ENCODE measurements around the gene ADCK1.
"Not testable (repeated sequence)": the region's sequence is repeated elsewhere in the genome, so short reads cannot be mapped to it uniquely, and the experiment has no call there.

The ADCK1 gene

DNA sequence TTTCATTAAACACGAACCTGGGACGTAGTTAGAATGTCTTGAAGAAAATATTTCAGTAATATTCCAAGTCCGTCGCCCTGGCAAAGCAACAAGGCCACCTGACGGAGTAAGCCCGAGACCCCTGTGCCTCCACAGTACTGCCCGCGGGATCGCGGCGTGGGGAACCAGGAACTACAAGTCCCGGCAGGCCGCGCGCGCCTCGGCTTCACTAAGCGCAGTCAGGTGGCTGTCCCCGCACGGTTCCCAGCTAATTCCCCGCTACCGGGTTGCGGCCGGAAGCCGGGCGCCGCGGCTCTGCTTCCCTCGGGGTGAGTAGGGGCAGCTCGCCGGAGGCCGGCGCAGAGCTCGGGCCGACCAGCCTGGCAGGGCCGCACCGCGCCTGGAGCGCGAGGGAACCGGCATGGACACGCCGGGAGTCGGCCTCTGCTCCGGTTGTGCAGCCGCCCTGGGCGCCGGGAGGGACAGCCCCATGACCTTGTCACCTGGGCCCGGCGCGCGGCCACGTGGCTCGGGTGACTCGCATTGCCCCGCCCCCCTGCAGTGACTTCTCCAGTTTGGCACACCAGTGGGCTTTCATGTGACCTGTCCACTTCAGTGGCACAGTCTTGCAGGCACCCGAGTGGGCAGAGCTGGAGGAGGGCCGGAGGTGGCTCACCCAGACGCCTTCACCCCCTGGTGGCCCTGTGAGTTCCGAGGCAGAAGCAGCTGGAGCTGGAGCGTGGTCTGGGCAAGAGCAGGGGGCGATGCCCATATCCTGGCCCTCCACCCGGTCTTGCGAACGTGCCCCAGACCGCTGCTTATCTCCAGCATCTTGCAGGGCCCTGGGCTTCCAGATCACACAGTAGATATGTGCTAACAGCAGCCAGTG is at the start of gene ADCK1:
Gene ADCK1 (plus strand): TSS at position 247 of the 868 bp plus-strand sequence. CDS start 18,870 bp downstream, outside the sequence.
- Histone ChIP-seq H3K9ac (ENCODE audit: low read length) (peak within 1 kb of the TSS; percentile 88), H3K4me1 (ENCODE audit: control insufficient read depth, insufficient read depth, low read length) (peaks cover 6% of the 10 kb centered on the region)

DNA sequence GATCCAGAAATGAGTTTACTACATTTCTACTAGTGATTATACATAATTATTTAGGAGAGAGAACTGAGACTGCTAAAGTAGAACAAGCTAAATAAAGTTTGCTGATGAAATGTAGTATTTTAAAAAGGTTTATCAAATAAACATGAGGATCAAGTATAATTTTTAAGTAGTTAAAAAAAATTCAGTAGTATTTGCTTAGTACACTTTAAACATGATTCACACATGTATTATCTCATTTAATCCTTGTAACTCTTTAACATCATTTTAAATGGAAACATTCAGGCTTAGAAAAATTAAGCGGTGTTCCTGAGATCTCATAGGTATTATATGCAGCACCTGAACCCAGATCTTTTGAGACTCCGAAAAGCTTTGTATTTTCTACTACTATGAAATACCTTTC is 47.6 kb upstream of the ADCK1 start:
- Histone ChIP-seq H3K27me3 (ENCODE audit: control insufficient read depth, insufficient read depth, low read length) (no peaks in the 10 kb centered on the region), H3K4me1 (ENCODE audit: control insufficient read depth, insufficient read depth, low read length) (no peaks in the 10 kb centered on the region), H3K9ac (ENCODE audit: low read length) (no peak overlapping the region), H3K4me3 (ENCODE audit: low read length) (no peak overlapping the region), H3K9me3 (ENCODE audit: control insufficient read depth, low read length) (no peaks in the 10 kb centered on the region), H3K36me3 (ENCODE audit: control insufficient read depth, insufficient read depth, low read length) (peaks cover 5% of the 10 kb centered on the region)

More for the DNA sequence above, at the start of gene ADCK1:
- no peaks in the 10 kb centered on the region for H3K36me3 ChIP-seq (ENCODE audit: control insufficient read depth, insufficient read depth, low read length)
- peak within 1 kb of the TSS; percentile 96 for H3K4me3 ChIP-seq (ENCODE audit: low read length)
- no peaks in the 10 kb centered on the region for H3K9me3 ChIP-seq (ENCODE audit: control insufficient read depth, low read length)
- H3K27me3 ChIP-seq (ENCODE audit: control insufficient read depth, insufficient read depth, low read length), result no peaks in the 10 kb centered on the region

GRCh38 chr14:77752799-77753516 is 47.0 kb upstream of the ADCK1 start:
- H3K4me1 ChIP-seq (ENCODE audit: control insufficient read depth, insufficient read depth, low read length), result no peaks in the 10 kb centered on the region
- H3K27me3 ChIP-seq (ENCODE audit: control insufficient read depth, insufficient read depth, low read length), result no peaks in the 10 kb centered on the region
- peaks cover 5% of the 10 kb centered on the region for H3K36me3 ChIP-seq (ENCODE audit: control insufficient read depth, insufficient read depth, low read length)
- H3K4me3 ChIP-seq (ENCODE audit: low read length), result no peak overlapping the region
- no peak overlapping the region for H3K9ac ChIP-seq (ENCODE audit: low read length)
- H3K9me3 ChIP-seq (ENCODE audit: control insufficient read depth, low read length), result no peaks in the 10 kb centered on the region

DNA sequence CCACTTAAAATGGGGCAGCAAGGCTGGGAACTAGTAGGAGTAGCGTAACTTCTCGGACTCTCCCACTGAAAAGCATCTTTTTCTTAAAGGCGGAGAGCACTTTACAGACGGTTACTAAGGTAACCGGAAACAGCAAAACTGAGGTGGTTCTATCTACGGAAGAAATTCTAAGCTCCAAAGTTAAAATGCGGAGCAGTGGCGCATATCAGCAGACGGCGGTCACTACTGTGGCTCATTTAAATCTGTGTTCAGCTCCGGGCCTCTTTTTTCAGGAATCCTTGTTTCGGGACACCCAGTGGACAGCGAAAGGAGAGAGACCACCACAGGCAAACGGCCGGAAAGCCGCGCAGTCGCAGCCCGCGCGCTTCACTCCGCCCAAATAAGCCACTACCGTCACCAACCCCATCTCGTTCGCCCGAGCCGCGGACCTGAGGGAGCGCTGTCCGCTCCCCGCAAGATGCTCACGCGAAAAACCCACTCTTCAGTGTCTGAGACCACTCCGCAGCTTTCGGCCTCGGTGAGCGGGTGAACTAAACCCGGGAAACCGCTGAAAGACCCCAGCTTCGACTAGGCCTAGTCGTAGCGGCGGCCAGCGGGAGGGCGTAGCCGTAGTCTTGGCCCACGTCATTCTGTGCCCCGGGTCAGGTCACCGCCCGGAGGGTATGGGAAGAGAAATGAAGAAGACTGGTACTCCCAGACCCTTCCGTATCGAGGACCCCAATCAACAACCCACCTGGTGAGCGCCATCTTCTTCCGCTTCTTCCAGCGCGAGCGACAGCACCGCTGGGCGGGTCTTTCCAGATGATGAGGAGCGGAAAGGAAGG is 39.3 kb upstream of the ADCK1 start, which contains the start of gene SNW1:
Gene SNW1 (minus strand): TSS at position 776 of the 824 bp plus-strand sequence. CDS start 29 bp downstream, at position 747.
- Histone ChIP-seq H3K4me1 (ENCODE audit: control insufficient read depth, insufficient read depth, low read length) (no peaks in the 10 kb centered on the region), H3K27me3 (ENCODE audit: control insufficient read depth, insufficient read depth, low read length) (no peaks in the 10 kb centered on the region), H3K9ac (ENCODE audit: low read length) (peak within 1 kb of the TSS; percentile 98), H3K36me3 (ENCODE audit: control insufficient read depth, insufficient read depth, low read length) (no peaks in the 10 kb centered on the region), H3K4me3 (ENCODE audit: low read length) (peak within 1 kb of the TSS; percentile 87), H3K9me3 (ENCODE audit: control insufficient read depth, low read length) (no peaks in the 10 kb centered on the region)

GRCh38 chr14:77761205-77761931 is 38.5 kb upstream of the ADCK1 start:
- no peaks in the 10 kb centered on the region for H3K9me3 ChIP-seq (ENCODE audit: control insufficient read depth, low read length)
- H3K36me3 ChIP-seq (ENCODE audit: control insufficient read depth, insufficient read depth, low read length), result no peaks in the 10 kb centered on the region
- peak overlapping the region; percentile 98 for H3K9ac ChIP-seq (ENCODE audit: low read length)
- no peaks in the 10 kb centered on the region for H3K27me3 ChIP-seq (ENCODE audit: control insufficient read depth, insufficient read depth, low read length)
- peak overlapping the region; percentile 87 for H3K4me3 ChIP-seq (ENCODE audit: low read length)
- H3K4me1 ChIP-seq (ENCODE audit: control insufficient read depth, insufficient read depth, low read length), result no peaks in the 10 kb centered on the region

- Histone ChIP-seq H3K9ac (ENCODE audit: low read length) (no peak overlapping the region), H3K4me3 (ENCODE audit: low read length) (no peak overlapping the region), H3K9me3 (ENCODE audit: control insufficient read depth, low read length) (no peaks in the 10 kb centered on the region), H3K4me1 (ENCODE audit: control insufficient read depth, insufficient read depth, low read length) (no peaks in the 10 kb centered on the region), H3K36me3 (ENCODE audit: control insufficient read depth, insufficient read depth, low read length) (no peaks in the 10 kb centered on the region), H3K27me3 (ENCODE audit: control insufficient read depth, insufficient read depth, low read length) (no peaks in the 10 kb centered on the region)
These were observed 36.6 kb upstream of the ADCK1 start for GRCh38 chr14:77763316-77763715.

DNA sequence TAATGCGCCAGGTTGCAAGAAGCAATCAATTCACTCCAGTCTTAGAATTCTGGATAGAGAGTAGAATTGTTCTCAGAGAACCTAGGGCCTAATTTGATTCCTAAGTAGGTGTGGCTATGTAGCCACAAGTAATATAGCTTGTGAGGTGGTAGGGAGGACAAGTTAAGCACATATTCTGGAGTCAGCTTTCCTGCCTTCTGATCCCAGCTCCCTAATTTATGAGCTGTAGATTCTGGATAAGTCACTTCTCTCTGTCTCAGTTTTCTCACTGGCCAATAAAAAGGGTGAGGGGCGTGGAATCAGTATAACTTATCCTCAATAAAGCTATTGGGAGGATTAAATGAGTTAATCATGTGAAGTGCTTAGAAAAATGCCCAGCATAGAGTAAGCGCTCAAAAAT is 35.9 kb upstream of the ADCK1 start:
- Histone ChIP-seq H3K36me3 (ENCODE audit: control insufficient read depth, insufficient read depth, low read length) (no peaks in the 10 kb centered on the region), H3K9ac (ENCODE audit: low read length) (no peak overlapping the region), H3K4me1 (ENCODE audit: control insufficient read depth, insufficient read depth, low read length) (peaks cover 4% of the 10 kb centered on the region), H3K4me3 (ENCODE audit: low read length) (no peak overlapping the region), H3K9me3 (ENCODE audit: control insufficient read depth, low read length) (no peaks in the 10 kb centered on the region), H3K27me3 (ENCODE audit: control insufficient read depth, insufficient read depth, low read length) (no peaks in the 10 kb centered on the region)

GRCh38 chr14:77768442-77769069 is 31.4 kb upstream of the ADCK1 start:
- H3K4me1 ChIP-seq (ENCODE audit: control insufficient read depth, insufficient read depth, low read length); H3K9me3 ChIP-seq (ENCODE audit: control insufficient read depth, low read length); H3K4me3 ChIP-seq (ENCODE audit: low read length); H3K27me3 ChIP-seq (ENCODE audit: control insufficient read depth, insufficient read depth, low read length); H3K36me3 ChIP-seq (ENCODE audit: control insufficient read depth, insufficient read depth, low read length); H3K9ac ChIP-seq (ENCODE audit: low read length): not testable (repeated sequence)

DNA sequence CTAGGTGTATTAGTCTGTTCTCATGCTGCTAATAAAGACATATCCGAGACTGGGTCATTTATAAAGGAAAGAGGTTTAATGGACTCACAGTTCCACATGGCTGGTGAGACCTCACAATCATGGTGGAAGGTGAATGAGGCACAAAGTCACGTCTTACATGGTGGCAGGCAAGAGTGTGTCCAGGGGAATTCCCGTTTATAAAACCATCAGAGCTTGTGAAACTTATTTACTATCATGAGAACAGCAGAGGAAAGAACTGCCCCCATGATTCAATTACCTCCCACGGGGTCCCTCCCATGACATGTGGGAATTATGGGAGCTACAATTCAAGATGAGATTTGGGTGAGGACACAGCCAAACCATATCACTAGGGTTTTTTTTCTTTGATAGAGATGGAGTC is 25.9 kb upstream of the ADCK1 start:
- H3K27me3 ChIP-seq (ENCODE audit: control insufficient read depth, insufficient read depth, low read length); H3K9ac ChIP-seq (ENCODE audit: low read length): not testable (repeated sequence)

DNA sequence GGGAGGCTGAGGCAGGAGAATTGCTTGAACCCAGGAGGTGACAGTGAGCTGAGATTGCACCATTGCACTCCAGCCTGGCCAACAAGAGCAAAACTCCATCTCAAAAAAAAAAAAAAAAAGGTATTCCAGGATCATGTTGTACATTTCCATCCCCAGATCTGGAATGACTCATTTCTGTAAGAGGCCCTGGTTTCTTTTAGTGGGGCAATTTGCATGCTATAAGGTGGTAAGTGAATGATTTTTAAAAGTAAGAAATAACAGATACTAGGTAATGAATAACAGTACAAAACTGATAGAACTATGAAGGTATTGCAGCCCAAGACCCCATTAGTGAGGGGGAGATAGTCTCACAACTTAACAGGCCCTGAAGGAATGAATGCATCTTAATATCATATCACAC is 17.7 kb upstream of the ADCK1 start:
- Histone ChIP-seq H3K9ac (ENCODE audit: low read length) (no peak overlapping the region), H3K4me3 (ENCODE audit: low read length) (no peak overlapping the region), H3K9me3 (ENCODE audit: control insufficient read depth, low read length) (no peaks in the 10 kb centered on the region), H3K36me3 (ENCODE audit: control insufficient read depth, insufficient read depth, low read length) (no peaks in the 10 kb centered on the region), H3K27me3 (ENCODE audit: control insufficient read depth, insufficient read depth, low read length) (no peaks in the 10 kb centered on the region), H3K4me1 (ENCODE audit: control insufficient read depth, insufficient read depth, low read length) (no peaks in the 10 kb centered on the region)

More for the DNA sequence above, 25.9 kb upstream of the ADCK1 start:
- not testable (repeated sequence) for H3K9me3 ChIP-seq (ENCODE audit: control insufficient read depth, low read length); H3K36me3 ChIP-seq (ENCODE audit: control insufficient read depth, insufficient read depth, low read length); H3K4me1 ChIP-seq (ENCODE audit: control insufficient read depth, insufficient read depth, low read length); H3K4me3 ChIP-seq (ENCODE audit: low read length)

GRCh38 chr14:77786148-77786547 is 13.8 kb upstream of the ADCK1 start:
- no peak overlapping the region for H3K9ac ChIP-seq (ENCODE audit: low read length)
- H3K9me3 ChIP-seq (ENCODE audit: control insufficient read depth, low read length), result no peaks in the 10 kb centered on the region
- no peaks in the 10 kb centered on the region for H3K36me3 ChIP-seq (ENCODE audit: control insufficient read depth, insufficient read depth, low read length)
- no peak overlapping the region for H3K4me3 ChIP-seq (ENCODE audit: low read length)
- no peaks in the 10 kb centered on the region for H3K27me3 ChIP-seq (ENCODE audit: control insufficient read depth, insufficient read depth, low read length)
- H3K4me1 ChIP-seq (ENCODE audit: control insufficient read depth, insufficient read depth, low read length), result no peaks in the 10 kb centered on the region

Measured in mucosa of stomach (tissue), 1 donor.